Activated CD4-positive, alpha-beta T cell treated with anti-CD3 and anti-CD28 coated beads, Interleukin-10, Interleukin-2, amounts not matched to agents 100 ng/mL and 50 ng/mL, durations not matched to agents 16 hours and 8 hours (primary cell): ENCODE results near the gene CILP2.

Source experiments
- DNase-seq: peaks from one replicate; pipeline ENCODE4 v3.0.0-alpha.2; 2020

Gene CILP2

GRCh38 chr19:19571071-19571786, 33.2 kb downstream of the CILP2 start:
- DNase-seq = no peak

DNA sequence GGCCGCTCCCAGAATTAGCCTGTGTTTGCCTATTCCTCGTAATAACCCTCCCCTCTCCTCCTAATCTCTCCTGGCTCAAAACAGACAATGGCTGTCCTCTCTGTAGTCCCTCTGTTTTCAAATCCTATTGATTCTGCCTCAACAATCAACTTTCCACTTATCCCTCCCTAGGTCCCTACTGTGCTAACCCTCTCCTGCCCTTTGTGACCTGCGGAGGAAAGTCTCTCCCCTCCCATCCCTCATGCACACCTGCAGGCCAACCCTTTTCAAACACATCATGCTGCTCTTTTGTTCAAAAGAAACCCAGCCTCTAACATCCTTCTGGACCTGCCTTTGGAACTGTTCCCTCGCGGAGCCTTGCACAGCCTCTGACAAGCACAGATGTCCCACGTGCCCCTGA, 37.3 kb downstream of the CILP2 start:
- no peak for DNase-seq

DNA sequence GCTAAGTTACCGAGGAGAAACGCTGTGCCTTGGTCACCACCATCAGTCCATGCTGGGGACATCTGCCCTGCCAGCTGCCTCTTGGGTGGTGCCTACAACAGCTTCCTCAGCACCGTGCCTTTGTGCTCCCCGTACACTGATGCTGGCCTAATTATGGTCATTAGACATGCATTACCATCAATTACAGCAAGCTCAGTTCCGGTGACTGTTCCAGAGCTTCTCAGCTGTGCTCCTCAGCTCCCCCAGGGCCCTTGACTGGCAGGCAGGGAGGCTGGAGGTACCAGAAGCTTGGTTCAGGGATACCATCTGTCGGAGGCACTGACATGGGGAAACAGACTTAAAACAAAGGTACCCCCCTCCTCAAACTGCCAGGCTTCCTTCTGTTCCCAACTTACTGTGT, 40.2 kb downstream of the CILP2 start:
- no peak for DNase-seq

- DNase-seq = no peak
These were observed 41.7 kb downstream of the CILP2 start for GRCh38 chr19:19579533-19580361.

GRCh38 chr19:19580418-19580817, 42.4 kb downstream of the CILP2 start:
- DNase-seq = no peak

GRCh38 chr19:19581391-19581790, 43.3 kb downstream of the CILP2 start:
- DNase-seq = no peak

DNA sequence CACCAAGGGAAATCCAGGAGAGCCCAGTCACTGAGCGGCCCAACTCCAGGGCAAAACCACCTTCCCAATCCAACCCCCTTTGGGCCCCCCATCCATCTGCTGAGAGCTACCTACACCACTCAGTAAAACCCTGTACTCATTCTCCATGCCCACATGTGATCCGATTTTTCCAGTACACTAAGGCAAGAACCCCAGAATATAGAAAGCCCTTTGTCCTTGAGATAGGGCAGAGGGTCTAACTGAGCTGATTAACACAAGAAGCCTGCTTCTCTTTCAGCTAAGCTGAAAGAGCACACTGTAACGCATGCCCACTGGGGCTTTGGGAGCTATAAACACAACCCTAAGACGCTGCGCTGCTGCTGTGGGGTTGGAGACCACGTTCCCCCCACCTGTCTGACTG, 44.4 kb downstream of the CILP2 start:
- DNase-seq = no peak

DNA sequence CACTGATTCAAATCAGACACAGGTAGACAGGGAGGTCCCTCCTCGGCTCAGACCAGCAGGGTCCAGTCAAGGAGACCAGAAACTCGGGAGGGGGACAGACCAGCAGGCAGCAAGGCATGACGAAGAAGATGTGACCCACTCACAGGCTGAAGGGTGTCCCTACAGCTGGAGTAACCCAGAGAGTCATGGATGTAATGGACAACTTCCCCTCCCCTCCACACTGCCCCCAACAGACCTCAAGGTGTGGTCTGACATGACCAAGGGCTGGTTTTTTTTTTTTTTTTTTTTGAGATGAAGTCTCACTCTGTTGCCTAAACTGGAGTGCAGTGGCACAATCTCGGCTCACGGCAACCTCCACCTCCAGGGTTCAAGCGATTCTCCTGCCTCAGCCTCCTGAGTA, 46.3 kb downstream of the CILP2 start:
- no peak for DNase-seq

DNA sequence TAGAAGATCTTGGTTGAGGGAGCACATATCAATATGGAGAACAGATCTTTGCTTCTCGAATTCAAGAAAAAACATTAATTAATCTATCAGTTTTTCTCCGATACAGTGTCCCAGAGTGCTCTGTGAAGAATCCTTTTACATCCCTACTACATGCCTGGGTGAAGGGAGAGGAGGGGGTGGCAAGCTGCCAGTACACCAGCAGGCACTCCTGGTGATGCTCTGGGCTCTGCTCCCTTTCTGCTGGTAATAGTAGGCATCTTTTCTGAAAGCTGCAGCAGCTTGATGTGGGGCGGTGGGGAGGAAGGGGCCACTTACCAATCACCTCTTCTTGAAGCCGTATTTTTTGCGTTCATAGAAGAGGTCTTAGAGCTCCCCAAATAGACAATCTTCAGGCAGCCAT, 49.7 kb downstream of the CILP2 start:
- DNase-seq = no peak

DNA sequence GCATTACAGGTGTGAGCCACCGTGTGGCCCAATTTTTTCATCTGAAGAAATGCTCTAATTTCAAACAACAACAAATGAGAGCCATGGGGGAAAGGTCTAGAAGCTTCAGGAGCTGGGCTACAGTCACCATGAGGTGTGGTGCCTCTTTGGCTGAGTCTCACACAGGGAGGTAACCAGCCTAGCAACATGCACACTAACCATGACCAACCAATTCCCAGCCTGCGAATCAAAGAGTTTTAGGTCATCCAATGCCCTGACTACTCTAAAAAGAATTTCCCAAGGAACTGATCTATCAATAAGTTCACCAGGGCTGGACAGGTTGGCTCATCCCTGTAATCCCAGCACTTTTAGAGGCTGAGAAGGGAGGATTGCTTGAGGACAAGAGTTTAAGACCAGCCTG, 50.5 kb downstream of the CILP2 start:
- DNase-seq = no peak

DNA sequence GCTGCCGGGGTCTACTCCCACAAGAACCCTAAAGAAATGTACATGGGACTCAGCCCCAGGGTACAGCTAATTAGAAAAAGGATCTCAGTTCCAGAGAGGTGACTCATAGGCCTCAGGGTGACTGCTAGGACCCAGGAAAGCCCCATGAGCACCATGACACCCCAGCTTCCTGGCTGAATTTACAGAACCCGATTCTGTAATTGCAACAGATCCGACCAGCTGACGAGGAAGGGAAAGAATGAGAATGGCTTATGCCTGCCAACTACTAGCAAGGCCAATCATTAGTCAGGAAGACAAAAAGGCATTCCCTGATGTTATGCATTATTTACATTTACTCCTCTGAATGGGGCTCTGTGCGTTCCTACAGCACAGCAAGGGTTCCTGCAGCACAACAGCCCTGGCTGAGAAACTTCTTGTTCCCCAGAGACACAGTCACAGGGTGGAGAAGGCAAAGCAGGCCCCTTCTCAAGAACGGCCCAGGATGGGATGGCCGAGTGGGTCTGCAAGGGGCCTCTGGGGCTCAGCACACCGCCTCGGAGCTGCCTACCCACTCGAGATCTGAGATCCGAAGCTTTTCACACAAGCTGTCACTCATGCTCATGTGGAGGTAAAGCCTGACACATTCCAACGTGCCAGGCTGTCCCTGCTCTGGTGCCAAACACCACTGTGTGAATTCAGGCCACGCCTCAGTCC, 53.2 kb downstream of the CILP2 start:
- peak; percentile 92 for DNase-seq

GRCh38 chr19:19592690-19593089, 54.6 kb downstream of the CILP2 start:
- DNase-seq = no peak

- DNase-seq = peak; percentile 43
These were observed 56.3 kb downstream of the CILP2 start for GRCh38 chr19:19594381-19594780.

GRCh38 chr19:19595171-19595701, 57.2 kb downstream of the CILP2 start:
- DNase-seq = peak; percentile 18
